Activated T-cell treated with anti-CD3 and anti-CD28 coated beads, Interleukin-2, amount 50 U/mL, for 72 hours (primary cell): ENCODE measurements around the gene ZNF341. TPM values are rescaled to one million over a fixed set of nuclear protein-coding genes. Genes with fewer than 3 reads are reported as not detected.
"Not testable (repeated sequence)": the region's sequence is repeated elsewhere in the genome, so short reads cannot be mapped to it uniquely, and the experiment has no call there.

Experiments
- ATAC-seq, 2 donors: fragments of 150-1000 bp; cut with Tn5 transposase; replicated peaks in 1 of 2; 2 replicates each; pipeline ENCODE4 v1.10.0; 2021; ENCODE audit warnings: moderate library complexity in 2 of 2, mild to moderate bottlenecking in 1 of 2
- DNase-seq, 2 donors: peaks; one replicate each; pipeline ENCODE4 v3.0.0; 2021 to 2022; ENCODE audit warnings: mixed read lengths in 1 of 2
- H3K27ac Mint-ChIP-seq: one replicate; pipeline ENCODE4 v1.8.0; 2022; ENCODE audit warnings: mild to moderate bottlenecking, moderate library complexity, mixed read lengths
- H3K27me3 Mint-ChIP-seq: one replicate; pipeline ENCODE4 v1.8.0; 2022; ENCODE audit warnings: low read depth, mixed read lengths
- H3K36me3 Mint-ChIP-seq, 2 donors: one replicate each; pipeline ENCODE4 v1.8.0; 2022; ENCODE audit warnings: mixed read lengths in 2 of 2, mild to moderate bottlenecking in 1 of 2; ENCODE audit not compliant: insufficient read depth in 2 of 2
- H3K4me1 Mint-ChIP-seq: one replicate; pipeline ENCODE4 v1.8.0; 2022; ENCODE audit warnings: low read depth, mixed read lengths
- H3K4me3 Mint-ChIP-seq, 2 donors: one replicate each; pipeline ENCODE4 v1.8.0; 2022; ENCODE audit warnings: mild to moderate bottlenecking in 2 of 2, mixed read lengths in 2 of 2, moderate library complexity in 2 of 2
- H3K9me3 Mint-ChIP-seq, 2 donors: one replicate each; pipeline ENCODE4 v1.8.0; 2022; ENCODE audit warnings: mixed read lengths in 2 of 2
- total RNA-seq, 2 donors: library from RNA; stranded (reverse); gene quantifications; one replicate each; pipeline ENCODE4 v1.2.3, GENCODE V29; 2022

Gene ZNF341
- total RNA-seq, 2 donors from 2014 or later = 3.0 to 3.3 TPM

- Mint-ChIP-seq H3K4me3 (no peak overlapping the region), H3K4me1 (peaks cover 27% of the 10 kb centered on the region), H3K27ac (no peak overlapping the region), H3K27me3 (no peaks in the 10 kb centered on the region), H3K36me3 (no peaks in the 10 kb centered on the region), H3K9me3 (no peaks in the 10 kb centered on the region)
- ATAC-seq = no peak
- DNase-seq = no peak
Measured at GRCh38 chr20:33693741-33694638, 37.8 kb upstream of the ZNF341 start.

DNA sequence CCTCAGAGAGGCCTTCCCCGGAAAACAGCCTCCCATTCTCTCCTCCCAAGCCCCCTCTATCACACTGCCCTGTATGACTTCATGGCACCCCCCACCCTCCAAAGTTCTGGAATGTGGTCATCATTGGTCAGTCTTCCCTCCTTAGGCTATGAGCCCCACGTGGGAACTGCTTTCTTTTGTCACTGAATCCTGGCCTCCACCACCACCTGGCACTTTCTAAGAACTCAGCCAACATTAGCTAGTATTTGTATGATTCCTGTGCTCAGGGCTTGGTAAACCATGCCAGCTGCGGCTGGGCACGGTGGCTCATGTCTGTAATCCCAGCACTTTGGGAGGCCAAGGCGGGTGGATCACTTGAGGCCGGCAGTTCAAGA lies 37.2 kb upstream of the ZNF341 start:
- no peaks in the 10 kb centered on the region for H3K27me3 Mint-ChIP-seq
- H3K4me1 Mint-ChIP-seq = peaks cover 21% of the 10 kb centered on the region
- no peaks in the 10 kb centered on the region for H3K9me3 Mint-ChIP-seq
- no peak overlapping the region for H3K4me3 Mint-ChIP-seq
- H3K36me3 Mint-ChIP-seq = no peaks in the 10 kb centered on the region
- no peak for DNase-seq
- no peak overlapping the region for H3K27ac Mint-ChIP-seq
- no peak for ATAC-seq

DNA sequence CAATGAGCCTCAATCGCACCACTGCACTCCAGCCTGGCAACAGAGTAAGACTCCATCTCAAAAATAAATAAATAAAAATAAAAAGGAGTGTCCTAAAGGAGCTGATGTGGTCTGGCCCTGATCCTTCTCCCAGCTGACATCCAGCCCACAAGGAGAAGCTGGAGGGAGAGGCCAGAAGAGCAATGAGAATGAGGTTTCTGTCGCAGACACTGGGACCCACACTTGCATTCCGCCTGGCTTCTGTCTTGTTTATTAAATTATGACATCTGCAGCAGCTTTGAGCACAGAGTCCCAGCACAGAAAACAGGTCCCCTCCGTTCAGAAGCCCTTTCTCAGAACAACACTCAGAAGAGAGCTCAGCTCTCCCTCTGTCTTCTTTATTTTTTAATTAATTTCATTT lies 35.3 kb upstream of the ZNF341 start:
- DNase-seq (no peak), ATAC-seq (no peak)
- peaks cover 0 to 5% of the 10 kb centered on the region in 2 donors for H3K36me3 Mint-ChIP-seq
- H3K9me3 Mint-ChIP-seq = no peaks in the 10 kb centered on the region
- H3K4me1 Mint-ChIP-seq = peaks cover 2% of the 10 kb centered on the region
- no peak overlapping the region for H3K4me3 Mint-ChIP-seq
- H3K27ac Mint-ChIP-seq = no peak overlapping the region
- no peaks in the 10 kb centered on the region for H3K27me3 Mint-ChIP-seq

- Mint-ChIP-seq H3K4me1 (no peaks in the 10 kb centered on the region), H3K4me3 (no peak overlapping the region), H3K9me3 (no peaks in the 10 kb centered on the region), H3K27me3 (no peaks in the 10 kb centered on the region), H3K36me3 (peaks cover 0 to 5% of the 10 kb centered on the region in 2 donors), H3K27ac (no peak overlapping the region)
- DNase-seq (no peak), ATAC-seq (no peak)
Measured at GRCh38 chr20:33697129-33697528, 34.7 kb upstream of the ZNF341 start.

DNA sequence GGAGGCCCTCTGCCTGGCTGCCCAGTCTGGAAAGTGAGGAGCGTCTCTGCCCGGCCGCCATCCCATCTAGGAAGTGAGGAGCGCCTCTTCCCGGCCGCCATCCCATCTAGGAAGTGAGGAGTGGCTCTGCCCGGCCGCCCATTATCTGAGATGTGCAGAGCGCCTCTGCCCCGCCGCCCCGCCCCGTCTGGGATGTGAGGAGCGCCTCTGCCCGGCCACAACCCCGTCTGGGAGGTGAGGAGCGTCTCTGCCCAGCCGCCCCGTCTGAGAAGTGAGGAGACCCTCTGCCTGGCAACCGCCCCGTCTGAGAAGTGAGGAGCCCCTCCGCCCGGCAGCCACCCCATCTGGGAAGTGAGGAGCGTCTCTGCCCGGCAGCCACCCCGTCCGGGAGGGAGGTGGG lies 32.8 kb upstream of the ZNF341 start:
- H3K4me3 Mint-ChIP-seq, ATAC-seq, H3K4me1 Mint-ChIP-seq, H3K27me3 Mint-ChIP-seq, H3K27ac Mint-ChIP-seq, DNase-seq, H3K36me3 Mint-ChIP-seq, H3K9me3 Mint-ChIP-seq: not testable (repeated sequence)

GRCh38 chr20:33700696-33701441 lies 30.9 kb upstream of the ZNF341 start:
- not testable (repeated sequence) for DNase-seq, ATAC-seq

DNA sequence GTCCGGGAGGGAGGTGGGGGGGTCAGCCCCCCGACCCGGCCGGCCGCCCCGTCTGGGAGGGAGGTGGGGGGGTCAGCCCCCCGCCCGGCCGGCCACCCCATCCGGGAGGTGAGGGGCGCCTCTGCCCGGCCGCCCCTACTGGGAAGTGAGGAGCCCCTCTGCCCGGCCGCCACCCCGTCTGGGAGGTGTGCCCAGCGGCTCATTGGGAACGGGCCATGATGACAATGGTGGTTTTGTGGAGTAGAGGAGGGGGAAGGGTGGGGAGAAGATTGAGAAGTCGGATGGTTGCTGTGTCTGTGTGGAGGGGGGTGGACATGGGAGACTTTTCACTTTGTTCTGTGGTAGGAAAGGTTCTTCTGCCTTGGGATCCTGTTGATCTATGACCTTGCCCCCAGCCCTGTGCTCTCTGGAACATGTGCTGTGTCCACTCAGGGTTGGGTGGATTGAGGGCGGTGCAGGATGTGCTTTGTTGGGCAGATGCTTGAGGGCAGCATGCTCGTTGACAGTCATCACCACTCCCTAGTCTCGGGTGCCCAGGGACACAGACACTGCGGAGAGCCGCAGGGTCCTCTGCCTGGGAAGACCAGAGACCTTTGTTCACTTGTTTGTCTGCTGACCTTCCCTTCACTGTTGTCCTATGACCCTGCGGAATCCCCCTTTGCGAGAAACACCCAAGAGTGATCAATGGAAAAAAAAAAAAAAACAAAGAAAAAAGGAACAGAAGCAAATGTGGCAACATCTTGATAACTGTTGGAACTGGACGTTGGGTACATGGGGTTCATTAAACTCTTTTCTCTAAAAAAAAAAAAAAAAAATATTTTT lies 30.0 kb upstream of the ZNF341 start:
- H3K36me3 Mint-ChIP-seq = peaks cover 0 to 5% of the 10 kb centered on the region in 2 donors
- H3K4me3 Mint-ChIP-seq = no peak overlapping the region
- H3K27me3 Mint-ChIP-seq = no peaks in the 10 kb centered on the region
- H3K9me3 Mint-ChIP-seq = no peaks in the 10 kb centered on the region
- DNase-seq (no peak), ATAC-seq (no peak)
- no peaks in the 10 kb centered on the region for H3K4me1 Mint-ChIP-seq
- no peak overlapping the region for H3K27ac Mint-ChIP-seq

More at GRCh38 chr20:33700696-33701441, 30.9 kb upstream of the ZNF341 start:
- H3K4me1 Mint-ChIP-seq, H3K27me3 Mint-ChIP-seq, H3K36me3 Mint-ChIP-seq, H3K9me3 Mint-ChIP-seq, H3K27ac Mint-ChIP-seq, H3K4me3 Mint-ChIP-seq: not testable (repeated sequence)

DNA sequence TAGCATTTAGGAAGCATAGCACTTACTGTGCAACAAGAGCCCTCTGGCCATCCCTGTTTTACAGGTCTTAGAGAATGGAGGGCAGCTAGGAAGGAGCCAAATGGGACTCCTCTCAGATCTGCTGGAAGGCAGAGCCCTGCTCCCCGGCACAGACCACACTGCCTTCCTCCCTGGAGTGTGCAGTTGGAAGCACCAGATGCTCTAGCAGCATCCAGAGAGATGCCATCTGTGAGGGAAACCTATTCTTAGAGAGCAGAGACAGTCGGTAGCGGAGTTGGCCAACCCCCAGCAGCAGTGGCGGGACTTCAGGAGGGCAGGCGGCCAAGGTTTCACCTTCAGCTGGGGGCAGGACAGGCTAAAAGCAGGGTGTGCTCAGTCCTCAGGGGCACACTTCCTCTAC lies 28.9 kb upstream of the ZNF341 start:
- DNase-seq (no peak), ATAC-seq (no peak)
- Mint-ChIP-seq H3K36me3 (peaks cover 0 to 5% of the 10 kb centered on the region in 2 donors), H3K4me3 (no peak overlapping the region), H3K9me3 (no peaks in the 10 kb centered on the region), H3K4me1 (no peaks in the 10 kb centered on the region), H3K27me3 (no peaks in the 10 kb centered on the region), H3K27ac (no peak overlapping the region)

DNA sequence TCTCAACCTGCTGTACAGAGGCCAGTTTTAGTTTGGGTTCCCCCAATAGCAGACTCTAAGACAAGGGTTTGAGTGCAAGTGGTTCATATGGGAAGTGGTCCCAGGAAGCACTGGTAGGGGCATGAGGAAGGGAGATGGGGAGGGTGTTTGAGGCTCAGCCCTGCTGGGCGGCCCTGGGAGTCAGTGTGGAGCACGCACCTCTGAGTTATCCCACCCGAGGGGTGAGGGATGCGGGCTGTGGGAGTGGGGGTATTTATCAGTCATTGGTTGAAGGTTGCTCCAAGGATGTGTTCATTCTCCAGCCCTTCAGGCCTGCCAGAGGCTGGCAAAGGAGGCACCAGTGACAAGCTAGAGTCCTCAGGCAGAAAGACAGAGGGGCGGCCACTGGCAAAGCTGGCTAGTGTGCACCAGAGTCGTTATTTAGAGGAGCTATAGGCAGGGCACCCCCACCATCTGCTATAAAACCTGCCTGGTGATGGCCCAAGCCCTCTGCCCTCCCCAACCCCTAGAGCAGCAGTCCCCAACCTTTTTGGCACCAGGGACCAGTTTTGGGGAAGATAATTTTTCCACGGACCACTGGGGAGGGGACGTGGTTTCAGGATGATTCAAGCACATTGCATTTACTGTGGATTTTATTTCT lies 28.2 kb upstream of the ZNF341 start:
- DNase-seq (no peak), ATAC-seq (no peak)
- H3K27ac Mint-ChIP-seq = no peak overlapping the region
- H3K4me1 Mint-ChIP-seq = no peaks in the 10 kb centered on the region
- no peak overlapping the region for H3K4me3 Mint-ChIP-seq
- no peaks in the 10 kb centered on the region for H3K27me3 Mint-ChIP-seq
- no peaks in the 10 kb centered on the region for H3K9me3 Mint-ChIP-seq
- peaks cover 0 to 5% of the 10 kb centered on the region in 2 donors for H3K36me3 Mint-ChIP-seq

DNA sequence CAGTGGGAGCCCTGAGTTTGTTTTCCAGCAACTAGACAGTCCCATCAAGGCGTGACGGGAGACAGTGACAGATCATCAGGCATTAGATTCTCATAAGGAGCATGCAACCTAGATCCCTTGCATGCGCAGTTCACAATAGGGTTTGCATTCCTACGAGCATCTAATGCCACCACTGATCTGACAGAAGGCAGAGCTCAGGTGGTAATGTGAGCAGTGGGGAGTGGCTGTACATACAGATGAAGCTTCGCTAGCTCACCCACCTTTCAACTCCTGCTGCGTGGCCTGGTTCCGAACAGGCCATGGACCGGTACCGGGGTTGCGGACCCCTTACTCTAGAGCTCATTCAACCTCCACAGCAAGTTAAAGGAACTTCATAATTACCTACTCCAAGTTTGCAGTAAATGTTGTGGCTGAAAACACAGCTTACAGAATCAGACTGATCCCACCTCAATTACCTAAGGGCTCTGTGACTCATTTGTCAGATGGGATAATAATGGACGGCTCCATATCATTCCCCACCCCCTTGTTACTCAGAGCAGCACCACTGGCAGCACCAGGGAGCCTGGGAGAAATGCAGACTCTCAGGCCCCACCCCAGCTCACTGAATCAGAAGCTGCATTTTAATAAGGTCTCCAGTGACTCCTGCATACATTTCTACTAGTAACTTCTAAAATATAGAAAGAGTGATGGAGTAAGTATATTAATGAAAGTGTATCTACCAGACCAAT lies 27.4 kb upstream of the ZNF341 start:
- H3K27me3 Mint-ChIP-seq = no peaks in the 10 kb centered on the region
- H3K4me3 Mint-ChIP-seq = no peak overlapping the region
- peaks cover 0 to 5% of the 10 kb centered on the region in 2 donors for H3K36me3 Mint-ChIP-seq
- H3K9me3 Mint-ChIP-seq = no peaks in the 10 kb centered on the region
- H3K27ac Mint-ChIP-seq = no peak overlapping the region
- DNase-seq = no peak
- H3K4me1 Mint-ChIP-seq = peaks cover 6% of the 10 kb centered on the region
- ATAC-seq = no peak

- no peaks in the 10 kb centered on the region for H3K27me3 Mint-ChIP-seq
- no peak overlapping the region for H3K27ac Mint-ChIP-seq
- ATAC-seq (no peak), DNase-seq (no peak)
- H3K4me3 Mint-ChIP-seq = no peak overlapping the region
- H3K36me3 Mint-ChIP-seq = peaks cover 3 to 5% of the 10 kb centered on the region in 2 donors
- H3K4me1 Mint-ChIP-seq = peaks cover 23% of the 10 kb centered on the region
- no peaks in the 10 kb centered on the region for H3K9me3 Mint-ChIP-seq
Measured at GRCh38 chr20:33707668-33708067, 24.1 kb upstream of the ZNF341 start.

DNA sequence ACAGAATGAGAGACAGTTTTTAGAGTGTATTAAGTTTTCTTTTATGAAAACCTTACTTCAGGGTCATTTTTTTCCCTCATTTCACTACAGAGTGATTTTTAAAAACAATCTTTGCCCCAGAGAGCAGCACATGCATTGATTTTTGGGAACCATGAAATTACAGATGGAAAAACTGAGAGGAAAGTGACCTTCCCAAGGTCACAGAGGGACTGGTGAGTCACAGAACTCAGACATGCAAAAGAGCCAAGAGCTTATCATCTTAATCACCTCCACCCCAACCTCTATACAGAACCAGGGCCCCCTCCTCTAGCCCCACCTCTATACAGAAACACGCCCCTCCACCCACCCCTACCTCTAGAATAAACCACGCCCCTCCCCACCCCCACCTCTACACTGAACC lies 22.4 kb upstream of the ZNF341 start:
- Mint-ChIP-seq H3K9me3 (no peaks in the 10 kb centered on the region), H3K36me3 (peaks cover 3 to 13% of the 10 kb centered on the region in 2 donors), H3K27ac (peak overlapping the region; percentile 88), H3K27me3 (no peaks in the 10 kb centered on the region), H3K4me3 (peak overlapping the region in 1 of 2 donors; percentile 30), H3K4me1 (peaks cover 23% of the 10 kb centered on the region)
- peak; percentile 9 to 29 for DNase-seq
- peak; percentile 76 to 85 for ATAC-seq
